Fibroblast of skin of right quadriceps (primary cell): Measurements from ENCODE around the gene NR1H3.
"Not testable (repeated sequence)": the region's sequence is repeated elsewhere in the genome, so short reads cannot be mapped to it uniquely, and the experiment has no call there.

Source experiments
- DNase-seq: peaks from one replicate; pipeline ENCODE4 v3.0.0-alpha.2; 2013

NR1H3 gene

GRCh38 chr11:47308050-47308823 is 50.4 kb downstream of the NR1H3 start:
- no peak for DNase-seq

GRCh38 chr11:47314992-47315391 is 57.2 kb downstream of the NR1H3 start:
- no peak for DNase-seq

GRCh38 chr11:47316501-47316900 is 58.7 kb downstream of the NR1H3 start:
- not testable (repeated sequence) for DNase-seq

GRCh38 chr11:47317064-47317828 is 59.5 kb downstream of the NR1H3 start:
- DNase-seq: no peak

- no peak for DNase-seq
Observed at GRCh38 chr11:47318166-47318565, 60.4 kb downstream of the NR1H3 start.
